HG03558 (cell line): ENCODE measurements around the gene PEX14.

Experiments used
- ATAC-seq: cut with Tn5 transposase; IDR thresholded peaks from one replicate; pipeline ENCODE4 v1.9.1; 2021; ENCODE audit warnings: moderate number of reproducible peaks; ENCODE audit not compliant: unreplicated experiment; ENCODE audit errors: extremely low read depth

Gene PEX14

DNA sequence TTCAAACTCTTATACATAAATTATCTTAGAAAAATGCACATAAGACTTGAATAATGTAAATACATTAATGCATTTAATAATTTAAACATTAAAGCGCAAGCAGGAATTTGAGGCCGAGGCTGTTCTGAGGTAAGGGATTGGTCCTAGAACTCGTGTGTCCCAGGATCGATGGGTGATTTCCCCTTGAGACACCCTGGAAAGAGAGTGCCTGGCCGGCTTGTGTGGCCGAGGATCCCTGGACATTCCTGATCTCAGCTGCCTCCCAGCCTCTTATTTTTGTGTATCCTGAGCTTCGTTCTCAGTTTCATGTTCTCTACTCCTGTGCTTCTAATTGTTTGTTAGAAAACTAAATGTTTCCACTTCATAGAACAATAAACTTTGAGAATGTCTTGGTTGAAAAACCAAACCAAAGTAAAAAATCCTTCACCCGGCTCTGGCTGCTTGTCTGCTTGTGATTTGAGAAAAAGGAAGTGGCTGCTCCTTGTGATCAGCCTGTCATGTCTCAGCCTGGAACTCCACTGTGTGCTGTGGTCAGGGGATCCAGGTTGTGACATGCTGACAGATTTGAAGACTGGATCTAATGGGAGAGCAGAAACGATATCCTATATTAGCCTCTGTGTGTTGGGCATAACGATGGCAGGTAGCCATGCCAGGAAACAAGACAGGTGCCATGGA lies 40.7 kb downstream of the PEX14 start:
- no peak for ATAC-seq

DNA sequence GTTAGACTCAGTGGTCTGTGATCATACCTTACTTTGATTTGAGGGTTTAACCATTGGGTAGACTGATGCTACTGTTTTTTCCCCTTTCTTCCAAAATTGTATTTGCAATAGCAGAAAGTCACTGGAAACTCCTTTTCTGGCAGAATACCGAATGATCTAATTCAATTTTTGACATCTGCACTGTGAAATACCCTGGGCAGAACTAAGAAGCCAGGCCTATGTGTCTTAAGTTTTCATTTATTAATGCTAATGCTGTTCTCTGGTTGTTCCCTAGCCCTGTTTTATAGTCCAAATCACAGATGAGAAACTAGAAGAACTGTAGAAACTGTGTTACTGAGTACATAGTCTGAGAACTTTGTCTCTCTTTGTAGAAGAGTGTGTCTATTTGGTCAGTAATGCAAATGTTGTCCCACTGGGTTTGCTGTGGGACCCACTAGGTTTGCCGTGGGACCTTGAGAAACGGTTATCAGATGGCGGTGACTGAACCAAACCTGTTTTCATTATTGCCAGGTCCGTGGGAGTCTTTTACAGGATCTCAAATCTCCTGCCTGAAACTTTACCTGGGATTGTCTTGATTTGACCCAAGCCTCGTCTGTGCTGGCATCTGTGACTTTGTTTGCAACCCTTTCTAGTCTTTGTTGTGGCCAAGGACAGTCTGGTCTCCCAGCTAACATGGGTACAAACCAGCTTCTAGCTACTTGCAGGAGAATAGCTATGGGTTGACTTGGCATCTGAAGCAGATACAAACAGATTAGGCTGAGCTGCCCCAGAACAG lies 41.4 kb downstream of the PEX14 start:
- no peak for ATAC-seq

DNA sequence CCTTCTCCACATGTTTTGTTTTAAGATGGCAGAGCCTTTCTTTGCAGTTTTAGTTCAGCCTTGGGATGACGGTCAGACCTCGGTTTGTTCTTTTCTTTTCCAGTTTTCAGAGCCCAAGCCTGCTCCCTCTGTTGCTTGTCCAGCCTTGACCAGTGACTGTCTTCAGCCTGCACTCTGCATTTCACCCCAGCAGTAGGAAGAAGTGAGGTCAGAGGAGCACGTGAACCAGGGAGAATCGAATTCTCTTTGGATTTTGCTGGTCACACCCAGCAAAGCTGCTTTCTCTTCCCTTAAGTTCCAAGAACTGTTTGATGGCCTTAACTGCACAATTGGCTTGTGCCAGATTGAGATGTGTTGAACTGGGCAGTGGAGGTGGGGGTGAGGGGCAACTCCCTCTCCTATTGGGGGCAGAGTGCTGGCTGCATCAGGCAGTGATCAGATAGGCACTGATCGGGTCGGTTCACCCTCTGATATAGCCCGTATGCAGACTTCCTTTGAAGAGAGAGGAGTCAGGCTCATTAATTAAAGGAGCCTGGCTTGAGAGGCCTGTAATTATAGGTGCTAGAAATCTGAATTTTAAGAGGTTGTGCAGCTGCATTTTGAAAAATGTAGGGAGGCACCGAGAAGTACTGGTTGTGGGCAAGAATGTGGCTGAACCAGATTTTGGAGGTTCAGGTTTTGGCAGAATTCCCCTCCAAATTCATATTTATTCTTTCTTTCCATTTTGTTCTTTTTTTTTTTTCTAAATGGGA lies 42.4 kb downstream of the PEX14 start:
- ATAC-seq, result no peak

DNA sequence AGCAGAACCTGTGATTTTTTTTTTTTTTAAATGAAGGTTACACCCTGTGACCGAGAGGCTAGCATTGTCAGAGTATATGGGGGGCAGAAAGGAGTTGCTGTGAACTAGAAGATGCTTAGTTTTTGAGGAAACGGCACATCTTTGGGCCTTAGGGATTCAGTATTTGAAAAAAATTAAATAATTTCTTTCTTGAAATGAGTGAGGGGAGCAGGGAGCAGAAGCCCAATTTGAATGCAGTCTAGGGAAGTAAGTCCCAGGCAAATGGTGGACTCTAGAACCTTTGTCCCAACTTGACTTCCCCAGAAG lies 42.9 kb downstream of the PEX14 start:
- ATAC-seq, result no peak

DNA sequence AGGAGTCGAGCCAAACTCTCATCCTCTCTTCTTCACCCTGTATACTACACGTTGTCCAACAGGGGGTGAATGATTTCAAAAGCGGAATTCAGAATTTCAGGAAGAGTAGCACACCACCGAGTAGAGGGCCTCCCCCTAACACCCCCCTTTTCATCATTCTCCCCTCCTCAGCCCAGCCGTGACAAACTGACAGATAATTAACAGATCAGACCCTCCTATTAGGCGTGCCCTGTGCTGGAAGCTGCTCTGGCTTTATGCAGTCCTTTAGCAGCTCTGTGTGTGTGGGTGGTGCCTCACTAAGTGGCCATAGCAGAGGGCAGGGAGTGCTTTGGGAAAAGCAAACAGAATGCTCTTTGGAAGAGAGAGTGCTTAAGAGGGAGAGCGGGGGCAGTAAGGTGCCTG lies 44.3 kb downstream of the PEX14 start:
- ATAC-seq, result no peak

DNA sequence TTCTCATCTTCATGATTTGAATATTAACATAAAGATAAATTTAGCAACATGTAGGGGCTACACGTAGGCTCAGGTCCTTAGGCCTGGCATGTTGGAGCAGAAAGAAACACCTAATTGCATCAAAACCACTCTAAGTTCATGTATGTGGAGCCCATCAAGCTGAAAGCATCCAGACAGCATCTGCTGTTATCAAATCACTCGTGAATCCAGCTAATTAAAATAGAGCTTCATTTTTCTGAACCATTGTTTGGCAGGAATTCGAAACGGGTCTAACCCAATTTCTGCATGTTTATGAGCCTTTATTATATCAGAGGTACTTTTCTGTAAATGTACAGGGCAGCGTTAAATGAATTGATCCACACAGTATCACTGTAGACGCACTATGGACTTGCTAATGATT lies 45.7 kb downstream of the PEX14 start:
- no peak for ATAC-seq

DNA sequence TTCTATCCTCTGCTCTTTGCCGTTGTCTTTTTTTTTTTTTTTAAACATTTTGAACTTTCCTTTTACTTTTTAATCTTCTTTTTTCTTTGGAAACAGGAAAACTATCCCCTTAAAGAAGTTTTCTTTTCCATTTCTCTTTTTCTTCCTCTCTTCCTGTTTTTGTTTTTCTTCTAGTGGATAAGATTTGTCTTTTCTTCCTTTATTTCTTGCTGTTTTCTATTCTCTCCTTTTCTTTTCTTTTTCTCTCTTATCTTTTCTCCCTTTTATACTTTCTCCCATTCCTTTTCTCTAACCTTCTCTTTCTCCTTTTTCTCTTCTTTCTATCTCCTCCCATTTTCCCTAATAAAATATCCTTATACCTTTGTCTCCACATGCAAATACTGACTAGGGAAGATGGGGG lies 46.2 kb downstream of the PEX14 start:
- no peak for ATAC-seq

DNA sequence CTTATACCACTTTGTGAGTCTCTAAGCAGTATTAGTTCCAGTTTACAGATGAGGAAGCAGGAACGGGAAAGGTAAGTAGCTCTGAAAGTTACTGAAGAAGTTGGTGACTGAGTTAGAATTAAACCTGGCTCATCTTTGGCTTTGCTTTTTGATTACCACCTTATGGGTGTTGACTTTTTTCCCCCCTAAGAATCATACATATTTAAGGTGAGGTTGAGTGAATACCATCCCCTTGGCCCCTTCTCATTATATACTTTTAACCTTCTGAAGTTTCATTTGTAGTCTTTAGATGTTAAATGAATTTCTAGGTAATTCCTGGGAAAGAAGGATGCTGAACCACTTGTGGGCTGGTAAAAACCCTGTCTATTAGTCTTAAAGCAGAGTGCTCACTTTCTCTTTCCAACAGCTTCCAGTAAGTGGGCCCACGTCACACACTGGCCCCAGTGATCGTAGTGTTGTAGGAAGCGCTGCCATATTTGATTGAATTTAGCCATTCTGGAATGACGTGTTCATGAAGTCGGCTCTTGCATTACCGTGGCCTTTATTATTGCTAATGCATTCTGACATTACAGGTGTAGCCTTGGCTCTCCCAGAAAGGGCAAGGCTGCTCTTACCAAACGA lies 46.9 kb downstream of the PEX14 start:
- no peak for ATAC-seq

DNA sequence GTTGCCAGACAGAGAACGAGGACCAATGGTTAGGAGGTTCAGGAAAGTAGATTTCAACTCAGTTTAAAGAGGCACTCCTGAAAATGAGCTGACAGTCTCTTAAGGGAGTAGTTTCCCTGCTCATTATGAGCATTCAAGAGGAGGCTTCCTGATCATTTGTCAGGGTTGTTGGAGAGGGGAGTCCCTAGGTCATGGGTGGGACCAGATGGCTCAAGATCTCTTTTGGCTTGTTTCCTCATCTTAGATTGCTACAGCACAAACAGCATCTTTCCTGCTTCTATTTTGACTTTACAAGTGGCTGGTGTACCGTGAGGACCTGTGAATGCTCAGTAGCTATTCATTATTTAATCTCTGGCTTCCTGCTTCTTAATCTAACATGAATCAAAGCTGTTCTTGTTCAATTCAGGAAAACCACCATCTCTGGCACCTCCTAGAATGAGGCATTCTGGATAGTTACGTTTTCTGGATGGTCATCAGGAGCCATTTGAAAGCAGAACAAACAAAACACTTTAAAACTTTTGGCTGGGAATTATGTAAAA lies 47.6 kb downstream of the PEX14 start:
- ATAC-seq, result no peak

DNA sequence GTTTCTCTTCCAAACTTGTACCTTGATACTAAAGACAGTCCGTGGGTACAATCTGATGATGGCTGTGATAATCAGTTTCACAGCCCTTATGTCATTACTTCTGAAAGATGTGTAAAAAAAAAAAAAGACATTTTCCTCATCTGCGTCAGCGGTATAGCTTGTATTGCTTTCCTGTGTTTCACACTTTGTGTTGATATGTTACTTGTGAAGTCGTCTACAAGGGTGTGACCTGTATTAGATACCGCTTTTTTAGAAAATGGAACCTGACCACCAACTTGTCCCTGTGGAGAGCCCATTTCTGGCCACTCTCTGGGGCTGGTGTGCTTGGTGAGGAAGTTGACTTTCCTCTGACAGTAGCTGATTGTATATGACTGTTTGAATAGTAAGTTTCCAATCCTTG lies 50.5 kb downstream of the PEX14 start:
- no peak for ATAC-seq

DNA sequence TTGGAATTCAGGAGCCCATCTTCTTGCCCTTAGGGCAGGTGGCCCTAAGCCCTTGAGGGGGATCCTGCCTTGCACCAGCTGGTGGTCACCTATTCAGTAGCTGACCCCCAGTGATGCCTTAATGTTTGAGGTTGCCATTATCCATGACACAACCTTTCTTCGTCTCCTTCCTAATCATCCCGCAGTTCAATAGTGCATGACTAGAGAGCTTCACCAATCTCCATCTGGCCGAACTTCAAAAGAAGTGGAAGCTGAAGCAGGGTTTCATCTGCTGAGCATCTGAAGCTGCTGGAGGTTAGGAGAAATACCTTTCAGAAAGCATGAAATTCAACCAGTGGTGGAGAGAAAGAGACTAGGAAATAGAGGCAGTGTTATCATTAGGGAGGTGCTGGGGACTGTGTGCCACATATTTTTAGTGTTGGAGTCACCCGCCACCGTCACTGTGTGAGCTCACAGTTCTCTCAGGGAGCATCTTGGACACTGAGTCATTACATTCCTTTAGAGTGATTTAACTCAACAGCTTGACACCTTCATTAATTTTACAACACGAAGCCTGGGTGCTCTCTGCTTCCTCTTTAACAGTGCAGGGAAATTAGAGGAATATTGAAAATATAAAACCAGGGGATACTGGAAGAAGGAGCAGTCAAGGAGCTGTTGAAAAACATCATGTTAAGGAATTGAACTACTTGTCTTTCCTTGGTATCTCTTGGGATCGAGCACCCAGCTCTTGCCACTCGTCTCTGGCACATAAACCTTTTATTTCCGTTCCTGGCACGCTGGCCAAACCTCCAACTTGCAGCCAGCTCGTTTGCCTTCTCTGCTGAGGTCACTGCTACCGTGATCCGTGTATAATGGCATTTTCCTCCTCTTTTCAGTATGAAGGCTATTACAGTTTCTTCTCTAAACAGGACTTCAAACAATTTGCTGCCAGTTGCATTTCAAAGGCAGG lies 53.6 kb downstream of the PEX14 start:
- ATAC-seq, result no peak

DNA sequence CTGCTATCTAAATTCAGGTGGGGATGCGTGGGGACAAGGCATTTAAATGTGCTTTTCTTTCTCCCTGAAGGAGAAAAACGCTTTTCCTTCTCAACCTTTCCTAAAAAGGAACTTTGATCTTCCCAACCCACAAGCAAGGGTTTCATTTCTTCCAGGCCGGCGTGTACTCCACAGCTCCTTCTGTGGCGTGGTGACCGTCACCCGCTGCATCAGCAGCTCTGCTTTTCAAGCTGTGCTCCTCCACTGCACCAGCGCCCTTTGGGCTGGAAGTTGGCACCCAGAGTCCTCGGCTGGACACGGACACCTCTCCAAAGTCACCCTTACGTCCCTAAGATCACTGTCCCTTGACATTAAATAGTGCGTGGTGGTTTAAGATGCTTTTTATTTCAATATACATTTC lies 54.3 kb downstream of the PEX14 start:
- no peak for ATAC-seq

DNA sequence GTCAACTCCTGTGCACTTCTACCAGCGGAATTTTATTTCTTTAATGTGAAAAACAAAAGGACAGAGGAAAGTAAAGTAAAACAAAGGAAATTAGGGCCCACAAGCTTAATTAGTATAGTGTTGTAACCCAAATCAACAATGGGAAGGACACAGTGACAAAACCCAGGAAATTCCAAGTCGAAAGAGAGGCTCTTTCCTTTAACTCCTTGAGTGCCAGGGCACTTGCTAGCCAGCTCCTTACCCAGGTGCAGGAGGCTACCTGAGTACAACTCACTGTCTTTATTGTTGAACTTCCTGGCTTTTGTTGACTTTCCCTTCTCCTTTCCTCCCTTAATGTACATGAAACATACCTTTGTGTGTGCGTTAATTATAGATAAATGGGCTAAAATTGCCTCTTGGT lies 55.0 kb downstream of the PEX14 start:
- no peak for ATAC-seq

DNA sequence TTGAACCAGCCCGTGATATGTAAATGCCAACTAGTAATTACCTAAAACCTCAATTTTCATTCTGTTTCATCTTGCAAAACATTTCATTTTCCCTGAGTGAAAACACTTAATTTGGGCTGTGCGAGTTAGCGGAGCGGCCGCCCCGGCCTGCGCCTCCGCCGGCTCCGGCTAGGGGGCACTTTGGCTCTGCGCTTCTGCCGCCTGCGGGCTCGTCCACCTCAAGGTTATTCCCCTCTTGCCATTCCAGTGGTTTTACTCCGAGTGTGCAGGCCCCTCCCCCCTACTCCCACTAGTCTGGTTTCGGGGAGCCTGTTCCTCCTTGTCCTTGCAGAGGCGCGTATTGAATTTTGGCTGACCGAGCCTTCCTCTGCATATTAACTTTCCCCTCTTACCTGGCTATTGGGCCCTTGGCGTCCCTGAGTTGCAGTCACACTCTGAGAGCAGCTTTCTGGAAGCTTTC lies 55.6 kb downstream of the PEX14 start:
- ATAC-seq, result no peak

DNA sequence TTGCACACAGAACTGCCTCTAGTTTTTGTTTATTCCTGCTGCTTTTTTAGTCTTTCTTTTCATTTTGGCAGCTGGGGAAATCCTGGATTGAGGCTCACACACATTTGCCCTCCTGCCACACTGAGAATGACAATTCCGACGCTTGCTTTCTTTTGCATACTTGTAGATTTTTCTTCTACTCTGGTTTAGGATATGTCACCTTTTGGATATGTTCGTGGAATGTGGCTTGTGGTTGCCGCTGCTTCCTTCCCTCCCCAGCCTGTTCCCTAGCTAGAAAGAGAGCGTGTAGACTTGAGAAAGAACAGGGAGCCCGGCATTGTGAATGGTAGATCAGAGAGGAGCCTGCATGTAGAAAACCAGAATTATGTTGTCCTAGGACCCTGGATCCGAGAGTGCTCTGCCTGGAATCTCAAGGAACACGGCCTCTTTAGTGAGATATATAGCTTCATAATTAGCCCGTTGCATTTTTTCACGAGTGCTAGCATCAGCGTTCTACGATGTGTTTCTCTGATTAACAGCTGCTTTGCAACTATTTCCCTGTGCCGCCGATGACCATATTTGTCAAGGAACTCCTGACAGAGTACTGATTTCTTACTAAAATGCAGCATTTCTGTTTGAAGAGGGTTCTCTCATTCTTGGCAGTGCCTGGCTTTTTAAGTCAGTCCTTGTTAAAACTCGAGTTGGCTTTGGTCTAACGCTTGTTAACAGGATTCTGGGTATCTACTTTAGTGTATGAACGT lies 56.2 kb downstream of the PEX14 start:
- no peak for ATAC-seq

DNA sequence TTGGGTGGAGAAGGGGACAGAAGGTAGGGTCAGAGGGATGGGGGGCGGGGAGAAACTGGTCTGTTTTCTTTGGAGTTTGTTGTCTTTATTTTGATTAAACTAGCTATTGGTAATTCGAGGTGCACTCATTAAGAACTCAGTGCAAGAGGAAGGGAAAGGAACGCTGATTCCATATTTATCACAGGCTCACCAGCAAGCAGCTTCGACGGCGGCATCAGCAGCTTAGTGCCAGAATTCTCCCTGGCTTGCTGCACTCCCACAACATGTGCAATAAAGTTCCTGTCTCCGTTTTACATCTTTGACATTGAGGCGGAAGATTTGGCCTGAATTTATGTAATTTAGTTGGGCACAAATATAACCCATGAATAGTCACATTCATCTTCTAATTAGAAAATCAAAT lies 57.6 kb downstream of the PEX14 start:
- ATAC-seq, result no peak

DNA sequence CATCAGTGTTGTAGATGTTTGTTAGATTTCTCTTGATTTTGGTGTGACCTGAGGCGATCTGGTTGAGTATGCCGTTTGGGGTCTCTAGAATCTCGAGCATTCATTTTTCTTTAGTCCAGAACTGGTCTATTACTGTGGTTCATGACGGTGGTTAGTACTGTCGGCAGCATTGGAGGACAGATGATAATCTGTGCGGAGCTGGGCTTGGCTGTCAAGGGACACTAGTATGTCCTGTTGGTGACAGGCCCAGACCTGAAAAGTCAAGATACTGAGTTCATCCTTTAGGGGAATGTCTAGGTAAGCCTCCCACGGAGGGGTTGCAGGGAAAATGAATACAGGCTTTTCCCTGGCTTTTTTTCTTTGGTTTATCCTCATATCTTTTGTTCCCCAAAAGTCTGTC lies 59.8 kb downstream of the PEX14 start:
- ATAC-seq, result no peak

DNA sequence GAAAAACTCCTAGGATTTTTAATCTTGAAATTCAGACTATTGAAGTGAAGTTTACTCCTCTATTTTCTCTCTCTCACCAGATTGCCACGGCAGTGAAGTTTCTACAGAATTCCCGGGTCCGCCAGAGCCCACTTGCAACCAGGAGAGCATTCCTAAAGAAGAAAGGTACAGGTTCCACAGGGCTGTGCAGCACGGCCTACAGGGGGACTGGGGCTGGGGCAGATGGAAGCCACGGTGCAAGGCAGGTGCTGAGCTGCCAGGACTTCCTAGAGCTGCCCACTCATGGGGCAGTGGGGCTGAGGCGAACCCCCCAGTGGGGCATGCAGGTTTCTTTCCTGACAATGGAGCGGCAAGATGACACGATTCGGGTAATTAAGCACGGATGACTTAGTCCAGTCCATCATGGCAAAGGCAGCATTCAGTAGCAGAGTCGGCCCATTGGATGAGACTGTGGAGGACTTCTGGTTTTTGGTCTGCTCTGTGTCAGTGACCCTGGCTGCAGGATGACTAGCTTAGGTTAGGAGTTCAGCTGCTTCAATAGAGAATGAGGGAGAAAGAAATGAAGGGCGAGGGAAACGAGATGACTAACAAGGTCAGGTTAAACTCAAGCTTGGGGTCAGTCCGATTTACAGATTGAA lies 61.5 kb downstream of the PEX14 start:
- ATAC-seq, result no peak
